ENCODE measurements around the gene CDK13. TPM values are rescaled to one million over a fixed set of nuclear protein-coding genes. Genes with fewer than 3 reads are reported as not detected.

The CDK13 gene
- total RNA-seq, 2 experiments from 2014 or later: 84.3 to 90.9 TPM

DNA sequence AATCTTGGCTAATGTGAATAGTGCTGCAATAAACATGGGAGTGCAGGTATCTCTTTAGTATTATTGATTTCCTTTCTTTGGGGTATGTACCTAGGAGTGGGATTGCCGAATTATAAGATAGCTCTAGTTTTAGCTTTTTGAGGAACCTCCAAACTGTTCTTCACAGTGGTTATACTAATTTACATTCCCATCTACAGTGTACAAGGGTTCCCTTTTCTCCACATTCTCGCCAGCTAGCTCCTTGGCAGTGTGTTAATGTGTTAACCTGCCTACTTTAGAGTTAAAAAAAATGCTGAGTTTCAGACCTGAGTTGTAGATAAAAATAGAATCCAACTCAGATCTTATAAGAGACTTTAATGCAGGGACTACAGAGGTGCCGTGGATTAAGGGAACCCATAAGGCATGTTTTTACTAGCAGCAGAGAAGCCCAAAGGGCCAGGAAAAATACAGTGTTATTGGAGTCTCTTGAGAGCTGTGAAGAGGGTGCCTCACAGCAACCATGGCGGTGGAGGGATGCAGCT lies 35.4 kb downstream of the CDK13 start:
- CTCF ChIA-PET (ENCODE audit: unreplicated experiment): no interaction called here
- peaks cover 50% of the 10 kb centered on the region for H3K36me3 ChIP-seq (ENCODE audit: insufficient read depth, low read length)
- peaks cover 11% of the 10 kb centered on the region for H4K20me1 ChIP-seq (ENCODE audit: insufficient read depth, low read length)
- POLR2A ChIA-PET: interaction anchor here (0.5 to 2.5 kb wide), 8 partner anchors 10 to 30 kb away, joined by 3 to 10 read pairs (median 3); no protein-coding TSS in a partner anchor
- no TSS peak for BruUV-seq (replicated peaks)
- H3K4me1 ChIP-seq (ENCODE audit: insufficient read depth, low read length, poor library complexity, severe bottlenecking): peaks cover 27% of the 10 kb centered on the region
- H2AFZ ChIP-seq (ENCODE audit: low read length): no peak overlapping the region
- H3K27ac ChIP-seq (ENCODE audit: low read depth, low read length, poor library complexity, severe bottlenecking): no peak overlapping the region
- no peaks in the 10 kb centered on the region for H3K9me2 ChIP-seq (ENCODE audit: insufficient read depth, low read length)
- TF ChIP-seq EZH2phosphoT487 (IDR thresholded peaks at IDR 0.05; ENCODE audit: borderline replicate concordance, low read depth, low read length): no peak
- TF ChIP-seq, protein P1, sequence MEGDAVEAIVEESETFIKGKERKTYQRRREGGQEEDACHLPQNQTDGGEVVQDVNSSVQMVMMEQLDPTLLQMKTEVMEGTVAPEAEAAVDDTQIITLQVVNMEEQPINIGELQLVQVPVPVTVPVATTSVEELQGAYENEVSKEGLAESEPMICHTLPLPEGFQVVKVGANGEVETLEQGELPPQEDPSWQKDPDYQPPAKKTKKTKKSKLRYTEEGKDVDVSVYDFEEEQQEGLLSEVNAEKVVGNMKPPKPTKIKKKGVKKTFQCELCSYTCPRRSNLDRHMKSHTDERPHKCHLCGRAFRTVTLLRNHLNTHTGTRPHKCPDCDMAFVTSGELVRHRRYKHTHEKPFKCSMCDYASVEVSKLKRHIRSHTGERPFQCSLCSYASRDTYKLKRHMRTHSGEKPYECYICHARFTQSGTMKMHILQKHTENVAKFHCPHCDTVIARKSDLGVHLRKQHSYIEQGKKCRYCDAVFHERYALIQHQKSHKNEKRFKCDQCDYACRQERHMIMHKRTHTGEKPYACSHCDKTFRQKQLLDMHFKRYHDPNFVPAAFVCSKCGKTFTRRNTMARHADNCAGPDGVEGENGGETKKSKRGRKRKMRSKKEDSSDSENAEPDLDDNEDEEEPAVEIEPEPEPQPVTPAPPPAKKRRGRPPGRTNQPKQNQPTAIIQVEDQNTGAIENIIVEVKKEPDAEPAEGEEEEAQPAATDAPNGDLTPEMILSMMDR (conservative IDR thresholded peaks at IDR 0.05; ENCODE audit: low read length): no peak
- intact Hi-C loops (cut with micrococcal nuclease; ENCODE audit: unreplicated experiment): loop anchor here (5.0 kb wide), 1 partner anchor 33 kb away; the partner anchor contains the start of gene CDK13
- H3K4me2 ChIP-seq (ENCODE audit: low read length): peak overlapping the region; percentile 21; the same call in 1 of the 2 replicates
- no peak overlapping the region for H3K4me3 ChIP-seq (ENCODE audit: low read depth, low read length, poor library complexity, severe bottlenecking)
- H3K79me2 ChIP-seq (ENCODE audit: insufficient read depth, low read depth, low read length): peaks cover 85% of the 10 kb centered on the region
- H3K9me3 ChIP-seq (ENCODE audit: low read length): peaks cover 5% of the 10 kb centered on the region; the same call in 1 of the 2 replicates
- DNase-seq (ENCODE audit: low spot score): no peak

DNA sequence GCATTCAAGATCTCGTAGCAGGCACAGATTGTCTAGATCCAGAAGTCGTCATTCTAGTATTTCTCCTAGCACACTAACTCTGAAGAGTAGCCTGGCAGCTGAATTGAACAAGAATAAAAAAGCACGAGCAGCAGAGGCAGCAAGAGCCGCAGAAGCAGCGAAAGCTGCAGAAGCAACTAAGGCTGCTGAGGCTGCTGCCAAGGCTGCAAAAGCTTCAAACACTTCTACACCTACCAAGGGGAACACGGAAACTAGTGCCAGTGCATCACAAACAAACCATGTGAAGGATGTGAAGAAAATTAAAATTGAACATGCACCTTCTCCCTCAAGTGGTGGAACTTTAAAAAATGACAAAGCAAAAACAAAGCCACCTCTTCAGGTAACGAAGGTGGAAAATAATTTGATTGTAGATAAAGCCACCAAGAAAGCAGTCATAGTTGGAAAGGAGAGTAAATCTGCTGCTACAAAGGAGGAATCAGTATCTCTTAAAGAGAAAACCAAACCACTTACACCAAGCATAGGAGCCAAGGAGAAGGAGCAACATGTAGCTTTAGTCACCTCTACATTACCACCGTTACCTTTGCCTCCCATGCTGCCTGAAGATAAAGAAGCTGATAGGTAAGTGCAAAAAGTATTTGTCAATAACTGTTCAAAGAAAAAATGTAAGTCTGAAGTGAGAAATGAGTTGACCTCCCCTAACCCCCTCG lies 37.7 kb downstream of the CDK13 start:
- Histone ChIP-seq H3K27ac (ENCODE audit: low read depth, low read length, poor library complexity, severe bottlenecking) (peak overlapping the region; percentile 13), H3K36me3 (ENCODE audit: insufficient read depth, low read length) (peaks cover 72% of the 10 kb centered on the region), H3K4me2 (ENCODE audit: low read length) (no peak overlapping the region), H4K20me1 (ENCODE audit: insufficient read depth, low read length) (peaks cover 10% of the 10 kb centered on the region), H3K4me3 (ENCODE audit: low read depth, low read length, poor library complexity, severe bottlenecking) (no peak overlapping the region), H3K9me2 (ENCODE audit: insufficient read depth, low read length) (no peaks in the 10 kb centered on the region), H2AFZ (ENCODE audit: low read length) (no peak overlapping the region), H3K79me2 (ENCODE audit: insufficient read depth, low read depth, low read length) (peaks cover 96% of the 10 kb centered on the region), H3K4me1 (ENCODE audit: insufficient read depth, low read length, poor library complexity, severe bottlenecking) (peaks cover 26% of the 10 kb centered on the region), H3K9me3 (ENCODE audit: low read length) (peaks cover 5% of the 10 kb centered on the region; the same call in 1 of the 2 replicates)
- TF ChIP-seq EZH2phosphoT487 (IDR thresholded peaks at IDR 0.05; ENCODE audit: borderline replicate concordance, low read depth, low read length): no peak
- TF ChIP-seq, protein P1 (conservative IDR thresholded peaks at IDR 0.05; ENCODE audit: low read length): no peak
- BruUV-seq (replicated peaks): no TSS peak
- intact Hi-C loops (cut with micrococcal nuclease; ENCODE audit: unreplicated experiment): loop anchor here (5.0 kb wide), 1 partner anchor 35 kb away; the partner anchor contains the start of gene CDK13
- POLR2A ChIA-PET: interaction anchor here (0.6 kb wide), 1 partner anchor 69 kb away, joined by 4 read pairs; no protein-coding TSS in a partner anchor
- peak; percentile 17 for DNase-seq (ENCODE audit: low spot score)
- CTCF ChIA-PET (ENCODE audit: unreplicated experiment): no interaction called here
